NCI-H748 (cell line): ENCODE data around the gene TSTD1.
"Not testable (repeated sequence)": the region's sequence is repeated elsewhere in the genome, so short reads cannot be mapped to it uniquely, and the experiment has no call there.

Experiments used
- DNase-seq: peaks from one replicate; lab custom pipeline; 2025; ENCODE audit not compliant: unreplicated experiment; lab: John Stamatoyannopoulos, UW

TSTD1 gene

GRCh38 chr1:161037661-161038522 is 872 bp downstream of the TSTD1 start:
- peak; percentile 54 for DNase-seq

GRCh38 chr1:161033751-161034150 is 5.0 kb downstream of the TSTD1 start:
- no peak for DNase-seq

GRCh38 chr1:161032409-161032808 is 6.4 kb downstream of the TSTD1 start:
- DNase-seq = no peak

- DNase-seq = no peak
Measured at GRCh38 chr1:161031874-161032273, 6.9 kb downstream of the TSTD1 start.

GRCh38 chr1:161029466-161029865 is 9.3 kb downstream of the TSTD1 start:
- not testable (repeated sequence) for DNase-seq

- not testable (repeated sequence) for DNase-seq
Measured at GRCh38 chr1:161026954-161027353, 11.8 kb downstream of the TSTD1 start.

GRCh38 chr1:161022432-161022831 is 16.3 kb downstream of the TSTD1 start:
- DNase-seq = not testable (repeated sequence)

GRCh38 chr1:161021970-161022353 is 16.8 kb downstream of the TSTD1 start:
- DNase-seq = no peak

- peak; percentile 99 for DNase-seq
Measured at GRCh38 chr1:161021165-161021969, 17.4 kb downstream of the TSTD1 start.

GRCh38 chr1:161020509-161021164 is 18.1 kb downstream of the TSTD1 start, which contains the start of gene F11R:
Gene F11R, minus strand, starts transcription at chr1:161021152. Its CDS starts 79 bp downstream, at chr1:161021073.
- peak; percentile 90 for DNase-seq

- DNase-seq = peak; percentile 77
Measured at GRCh38 chr1:161019751-161020495, 18.8 kb downstream of the TSTD1 start.

- DNase-seq = not testable (repeated sequence)
Measured at GRCh38 chr1:161019111-161019660, 19.6 kb downstream of the TSTD1 start.

GRCh38 chr1:161018631-161018930 is 20.2 kb downstream of the TSTD1 start:
- no peak for DNase-seq

GRCh38 chr1:161017756-161018630 is 20.8 kb downstream of the TSTD1 start:
- no peak for DNase-seq

- not testable (repeated sequence) for DNase-seq
Measured at GRCh38 chr1:161017181-161017580, 21.6 kb downstream of the TSTD1 start.

GRCh38 chr1:161016683-161017082 is 22.1 kb downstream of the TSTD1 start:
- DNase-seq = not testable (repeated sequence)

- DNase-seq = no peak
Measured at GRCh38 chr1:161013488-161014230, 25.1 kb downstream of the TSTD1 start.

GRCh38 chr1:161013131-161013487 is 25.7 kb downstream of the TSTD1 start:
- DNase-seq = no peak

- no peak for DNase-seq
Measured at GRCh38 chr1:161012420-161012819, 26.3 kb downstream of the TSTD1 start.
